Dermis microvascular lymphatic vessel endothelial cell (primary cell): ENCODE data around the gene LINGO3. TPM values are rescaled to one million over a fixed set of nuclear protein-coding genes. Genes with fewer than 3 reads are reported as not detected.

ENCODE experiments used
- DNase-seq, 2 donors: peaks; one replicate each; pipeline versions ENCODE4 v3.0.0 to v3.0.0-alpha.2; 2010; ENCODE audit warnings: low read depth in 2 of 2
- total RNA-seq: library from RNA; depleted of rRNA; stranded (reverse); fragments of >200 nt; gene quantifications from 2 replicates; pipeline ENCODE4 v1.2.1, GENCODE V29; 2014

Gene LINGO3
- total RNA-seq, 1 donor from 2014 or later: not detected

GRCh38 chr19:2306281-2306806 lies 1.6 kb downstream of the LINGO3 start:
- DNase-seq: no peak

DNA sequence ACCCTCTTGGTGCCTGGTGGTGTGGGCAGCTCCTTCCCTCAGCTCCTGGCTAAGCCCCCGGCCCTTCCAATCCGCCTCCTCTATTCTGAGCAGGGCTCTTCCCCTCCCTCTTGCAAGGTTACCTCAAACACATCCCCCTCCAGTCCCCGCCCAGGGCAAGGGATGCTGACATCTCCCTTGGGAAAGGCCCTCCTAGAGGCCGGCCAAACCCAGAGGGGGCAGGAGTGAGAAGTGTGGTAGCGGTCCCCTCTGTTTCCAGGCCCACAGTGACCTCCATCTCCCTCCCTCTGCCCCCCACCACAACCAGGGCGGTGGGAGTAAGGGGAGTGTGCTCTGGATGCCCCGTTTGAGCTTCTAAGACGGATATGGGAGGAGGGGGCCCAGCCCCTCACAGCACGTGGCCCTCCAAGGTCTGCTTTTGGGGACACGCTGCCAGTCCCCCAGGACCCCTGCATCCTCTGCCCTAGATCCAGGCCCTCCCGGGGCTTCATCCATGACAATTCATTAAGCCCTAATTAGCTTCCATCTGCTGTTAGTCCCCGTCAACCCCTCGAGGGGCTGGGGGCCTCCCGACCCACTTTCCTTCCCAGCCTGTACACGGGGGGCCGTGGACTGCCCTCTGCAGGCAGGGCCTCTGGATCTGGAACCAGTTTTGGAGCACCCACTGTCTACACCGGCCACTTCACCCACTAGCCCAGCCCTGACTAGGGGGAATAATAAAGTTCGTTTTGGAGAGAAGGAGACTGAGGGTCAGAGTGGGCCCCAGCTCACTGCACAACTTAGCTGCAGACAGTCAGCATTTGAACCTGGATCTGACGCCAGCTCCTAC lies 2.3 kb downstream of the LINGO3 start:
- no peak for DNase-seq

GRCh38 chr19:2303211-2303798 lies 4.6 kb downstream of the LINGO3 start:
- DNase-seq: no peak

GRCh38 chr19:2302319-2303210 lies 5.4 kb downstream of the LINGO3 start:
- DNase-seq: peak in 1 of 2 donors; percentile 47

DNA sequence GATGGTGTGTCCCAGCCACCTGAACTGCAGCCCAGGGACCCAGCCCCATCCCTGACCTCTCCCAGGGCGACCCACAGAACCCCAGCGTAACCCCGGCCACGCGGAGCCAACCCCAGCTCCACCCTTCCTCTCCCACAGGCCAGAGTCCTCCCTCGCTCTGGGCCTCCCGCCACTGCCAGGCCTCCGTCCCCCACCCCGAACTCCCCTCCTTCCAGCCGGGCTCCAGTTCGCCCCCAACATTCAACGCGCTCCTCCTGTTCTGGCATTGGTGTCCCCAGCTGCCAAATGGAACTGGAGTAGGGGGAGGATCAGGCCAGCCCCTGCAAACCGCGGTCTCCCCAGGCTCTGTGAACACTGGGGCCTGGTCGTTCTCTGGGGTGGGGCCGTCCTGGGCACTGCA lies 7.4 kb downstream of the LINGO3 start:
- DNase-seq: no peak

GRCh38 chr19:2296141-2296540 lies 11.8 kb downstream of the LINGO3 start:
- no peak for DNase-seq

DNA sequence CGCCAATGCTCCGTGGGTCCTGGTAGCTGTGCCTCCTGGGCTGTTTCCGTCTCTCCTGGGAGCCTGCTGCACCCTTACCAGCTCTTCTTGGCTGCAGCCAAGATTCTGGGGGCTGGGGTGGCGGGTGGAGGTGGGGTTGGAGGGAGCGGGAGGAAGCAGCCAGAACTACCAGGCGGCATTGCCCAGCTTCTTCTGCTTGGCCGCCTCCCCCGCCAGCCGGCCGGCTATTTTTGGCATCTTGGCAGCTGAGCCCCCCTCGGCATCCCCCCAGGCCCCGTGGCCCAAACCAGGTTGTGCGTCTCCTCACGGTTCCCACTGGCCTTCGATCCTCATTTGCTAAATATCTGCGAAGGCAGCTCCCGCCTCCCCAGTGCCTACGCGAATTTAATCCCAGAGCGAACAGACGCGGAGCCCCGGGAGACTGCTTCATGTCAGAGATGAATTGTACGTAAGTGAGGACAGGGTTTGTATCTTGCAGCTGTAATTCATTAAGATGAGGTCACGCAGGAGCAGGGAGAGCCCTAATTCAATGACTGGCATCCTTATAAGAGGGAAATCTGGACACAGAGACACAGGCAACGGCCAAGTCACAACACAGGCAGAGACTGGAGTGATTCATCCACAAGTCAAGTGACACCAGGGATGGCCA lies 13.1 kb downstream of the LINGO3 start:
- DNase-seq: no peak

DNA sequence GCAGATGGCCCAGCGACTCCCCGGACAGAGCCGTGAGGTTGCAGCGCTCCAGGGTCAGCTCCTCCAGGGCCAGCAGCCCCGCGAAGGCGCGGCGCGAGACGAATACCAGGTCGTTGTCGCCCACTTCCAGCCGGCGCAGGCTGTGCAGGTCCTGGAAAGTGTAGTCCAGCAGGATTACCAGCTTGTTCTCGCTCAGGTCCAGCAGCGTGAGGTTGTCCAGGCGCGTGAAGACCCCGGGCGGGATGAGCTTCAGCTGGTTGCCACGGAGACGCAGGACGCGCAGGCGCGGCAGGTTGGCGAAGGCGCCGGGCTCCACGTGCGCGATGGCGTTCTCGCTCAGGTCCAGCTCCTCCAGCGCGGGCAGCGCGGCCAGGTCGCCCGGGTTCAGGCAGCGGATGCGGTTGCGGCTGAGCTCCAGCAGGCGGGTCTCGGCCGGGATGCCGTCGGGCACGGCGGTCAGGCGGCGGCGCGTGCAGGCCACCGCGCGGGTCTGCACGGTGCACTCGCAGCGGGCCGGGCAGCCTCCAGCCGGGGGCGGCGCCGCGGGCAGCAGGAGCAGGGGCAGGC lies 16.7 kb downstream of the LINGO3 start:
- no peak for DNase-seq

- no peak for DNase-seq
Measured at GRCh38 chr19:2290441-2291184, 17.3 kb downstream of the LINGO3 start.

- DNase-seq: no peak
Measured at GRCh38 chr19:2289714-2290435, 18.1 kb downstream of the LINGO3 start.

- DNase-seq: no peak
Measured at GRCh38 chr19:2288818-2289713, 18.9 kb downstream of the LINGO3 start.

GRCh38 chr19:2288338-2288817 lies 19.6 kb downstream of the LINGO3 start:
- no peak for DNase-seq

- no peak for DNase-seq
Measured at GRCh38 chr19:2287585-2288337, 20.2 kb downstream of the LINGO3 start.

DNA sequence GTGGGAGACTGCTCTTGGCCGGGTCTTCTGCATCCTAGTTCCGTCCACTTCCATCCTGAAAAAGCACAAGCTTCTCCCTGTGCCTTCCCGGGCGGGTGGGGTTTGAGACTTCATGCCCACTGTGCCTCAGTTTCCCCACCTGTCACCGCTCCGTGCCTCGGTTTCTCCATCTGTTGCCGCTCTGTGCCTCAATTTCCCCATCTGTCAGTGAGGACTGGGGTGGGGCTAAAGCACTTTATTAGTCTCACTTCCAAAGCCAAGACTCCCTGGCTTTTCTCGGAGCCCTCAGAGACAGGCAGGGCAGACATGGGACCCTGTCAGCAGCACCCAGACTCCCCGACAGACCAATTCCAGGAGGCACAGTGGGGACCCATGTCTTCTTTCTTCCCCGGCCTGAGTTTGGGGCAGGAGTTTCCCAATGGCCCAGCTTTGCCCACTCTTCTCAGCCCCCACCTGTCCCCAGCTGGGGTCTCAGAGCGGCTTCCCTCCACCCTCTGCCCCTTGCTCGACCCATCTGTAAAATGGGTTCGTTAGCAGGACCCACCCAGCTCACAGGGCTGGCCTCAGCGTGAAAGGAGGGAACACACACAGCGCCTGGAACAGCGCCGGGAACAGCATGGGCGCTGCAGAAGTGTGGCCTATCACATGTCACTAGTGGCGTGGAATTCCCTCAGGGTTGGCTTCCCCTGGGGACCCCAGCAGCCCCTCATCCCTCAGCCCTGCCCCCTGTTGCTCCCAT lies 21.4 kb downstream of the LINGO3 start:
- no peak for DNase-seq

- no peak for DNase-seq
Measured at GRCh38 chr19:2283835-2284507, 24.0 kb downstream of the LINGO3 start.

GRCh38 chr19:2282862-2283237 lies 25.1 kb downstream of the LINGO3 start:
- DNase-seq: no peak
